Gastrocnemius medialis (tissue), 4 donors: Measurements from ENCODE around the gene TACR1. TPM values are rescaled to one million over a fixed set of nuclear protein-coding genes. Genes with fewer than 3 reads are reported as not detected.

Experiments
- ATAC-seq, 2 donors: fragments of 150-250 bp; one replicate each; pipeline ENCODE4 v1.9.1; 2016
- DNase-seq, 2 donors: peaks; one replicate each; pipeline ENCODE4 v3.0.0-alpha.2; 2019
- H3K27ac ChIP-seq, 4 donors: fragments of 200-600 bp; sonication (generic); 1 replicate in 1 of 4; 2 replicates in 3 of 4; pipeline ENCODE4 v1.5.1; 2016 to 2018; ENCODE audit warnings: mild to moderate bottlenecking in 2 of 4, moderate library complexity in 1 of 4
- H3K27me3 ChIP-seq, 3 donors: fragments of 200-600 bp; sonication (generic) in 2 of 3; 1 replicate in 1 of 3; 2 replicates in 2 of 3; pipeline versions ENCODE4 v1.5.1 to v1.6.0; 2016 to 2019; ENCODE audit warnings: mild to moderate bottlenecking in 1 of 3, moderate library complexity in 1 of 3
- H3K36me3 ChIP-seq, 2 donors: fragments of 200-600 bp; sonication (generic) in 1 of 2; one replicate each; pipeline ENCODE4 v1.5.1; 2017 to 2018
- H3K4me1 ChIP-seq, 2 donors: fragments of 200-600 bp; sonication (generic) in 1 of 2; one replicate each; pipeline ENCODE4 v1.5.1; 2016 to 2017; ENCODE audit warnings: mild to moderate bottlenecking in 2 of 2
- H3K4me3 ChIP-seq, 4 donors: fragments of 200-600 bp; sonication (generic) in 3 of 4; 1 replicate in 1 of 4; 2 replicates in 3 of 4; pipeline ENCODE4 v1.5.1; 2016 to 2019; ENCODE audit warnings: mild to moderate bottlenecking in 2 of 4
- H3K9me3 ChIP-seq, 3 donors: fragments of 200-600 bp; sonication (generic) in 2 of 3; 1 replicate in 1 of 3; 2 replicates in 2 of 3; pipeline ENCODE4 v1.5.1; 2016 to 2019
- CTCF ChIP-seq, 5 experiments: fragments of 450-650 bp in 3 of 5; fragments of 200-600 bp in 2 of 5; sonication (generic) in 2 of 5; IDR thresholded peaks in 4 of 5; conservative IDR thresholded peaks in 1 of 5; 1 replicate in 4 of 5; 2 replicates in 1 of 5; pipeline ENCODE4 v1.5.1; 2016 to 2019; ENCODE audit warnings: antibody characterized with exemption in 5 of 5, mild to moderate bottlenecking in 3 of 5, moderate library complexity in 3 of 5
- POLR2A ChIP-seq, 2 donors: fragments of 450-650 bp; IDR thresholded peaks; one replicate each; pipeline ENCODE4 v1.6.1; 2017; ENCODE audit warnings: antibody characterized with exemption in 2 of 2, mild to moderate bottlenecking in 2 of 2, moderate library complexity in 2 of 2
- in situ Hi-C, 4 donors: fragments of 200-750 bp; cut with MboI; loops; one replicate each; pipeline versions ENCODE4 v1.15.0 to v1.8.0; 2017; ENCODE audit warnings: low sequenced_read_pairs in 4 of 4
- intact Hi-C: fragments of 100-400 bp; cut with DNase I; formaldehyde crosslinking; loops from one replicate; pipeline ENCODE4 v1.15.1; 2023; ENCODE audit warnings: low total_unique reads
- total RNA-seq, 4 donors: library from RNA; depleted of rRNA; stranded (reverse); fragments of >200 nt; gene quantifications; one replicate each; pipeline versions ENCODE4 v1.1.0 to v1.2.3, GENCODE V29; 2016

TACR1 gene
- total RNA-seq, 4 donors from 2014 or later, result 0.07 to 0.42 (median 0.19) TPM

DNA sequence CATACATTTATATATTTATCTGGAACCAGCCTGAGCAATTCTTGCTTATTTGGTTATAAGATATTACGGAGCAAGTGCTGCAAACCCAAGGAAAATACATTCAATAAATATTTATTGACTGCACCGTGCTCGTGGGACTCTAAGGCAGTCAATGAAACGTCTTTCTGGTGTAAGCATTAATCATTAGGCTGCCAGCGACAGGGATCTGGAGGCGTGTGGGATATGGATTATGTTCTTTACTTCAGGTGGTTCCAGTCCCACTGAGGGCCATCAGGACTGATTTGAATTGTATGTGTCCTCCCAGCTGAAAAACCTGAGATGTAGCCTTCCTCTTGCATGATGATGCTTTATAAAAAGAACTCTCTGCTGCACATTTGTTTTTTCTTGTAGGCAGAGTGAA lies 75.4 kb downstream of the TACR1 start:
- H3K9me3 ChIP-seq, result no peaks in the 10 kb centered on the region
- DNase-seq (no peak), ATAC-seq (no peak)
- no peak overlapping the region for H3K27ac ChIP-seq
- H3K36me3 ChIP-seq, result no peaks in the 10 kb centered on the region
- in situ Hi-C loops, result no loop called here
- no peaks in the 10 kb centered on the region for H3K27me3 ChIP-seq
- intact Hi-C loops, result no loop called here
- no peak overlapping the region for H3K4me3 ChIP-seq
- TF ChIP-seq POLR2A (IDR thresholded peaks at IDR 0.05) (no peak), CTCF (IDR thresholded peaks at IDR 0.05 in 4 of 5, conservative IDR thresholded peaks at IDR 0.05 in 1 of 5) (no peak)
- no peaks in the 10 kb centered on the region for H3K4me1 ChIP-seq

GRCh38 chr2:75113231-75113869 lies 86.0 kb downstream of the TACR1 start:
- Histone ChIP-seq H3K27ac (no peak overlapping the region), H3K4me1 (no peaks in the 10 kb centered on the region), H3K9me3 (no peaks in the 10 kb centered on the region), H3K36me3 (no peaks in the 10 kb centered on the region), H3K27me3 (no peaks in the 10 kb centered on the region), H3K4me3 (no peak overlapping the region)
- ATAC-seq, result no peak
- intact Hi-C loops, result no loop called here
- TF ChIP-seq CTCF (IDR thresholded peaks at IDR 0.05 in 4 of 5, conservative IDR thresholded peaks at IDR 0.05 in 1 of 5) (no peak), POLR2A (IDR thresholded peaks at IDR 0.05) (no peak)
- no peak for DNase-seq
- in situ Hi-C loops, result no loop called here

GRCh38 chr2:75108937-75109482 lies 90.3 kb downstream of the TACR1 start:
- Histone ChIP-seq H3K27me3 (no peaks in the 10 kb centered on the region), H3K36me3 (no peaks in the 10 kb centered on the region), H3K4me1 (no peaks in the 10 kb centered on the region), H3K4me3 (no peak overlapping the region), H3K9me3 (no peaks in the 10 kb centered on the region), H3K27ac (no peak overlapping the region)
- TF ChIP-seq POLR2A (IDR thresholded peaks at IDR 0.05) (no peak), CTCF (IDR thresholded peaks at IDR 0.05 in 4 of 5, conservative IDR thresholded peaks at IDR 0.05 in 1 of 5) (no peak)
- intact Hi-C loops, result no loop called here
- in situ Hi-C loops, result no loop called here
- no peak for DNase-seq
- ATAC-seq, result no peak

- ATAC-seq (no peak), DNase-seq (no peak)
- TF ChIP-seq POLR2A (IDR thresholded peaks at IDR 0.05), result no peak
- no peak for TF ChIP-seq CTCF (IDR thresholded peaks at IDR 0.05 in 4 of 5, conservative IDR thresholded peaks at IDR 0.05 in 1 of 5)
- in situ Hi-C loops (no loop called here), intact Hi-C loops (no loop called here)
- Histone ChIP-seq H3K27me3 (no peaks in the 10 kb centered on the region), H3K4me1 (no peaks in the 10 kb centered on the region), H3K9me3 (no peaks in the 10 kb centered on the region), H3K4me3 (no peak overlapping the region), H3K27ac (no peak overlapping the region), H3K36me3 (no peaks in the 10 kb centered on the region)
Measured at GRCh38 chr2:75102011-75102410, 97.3 kb downstream of the TACR1 start.

DNA sequence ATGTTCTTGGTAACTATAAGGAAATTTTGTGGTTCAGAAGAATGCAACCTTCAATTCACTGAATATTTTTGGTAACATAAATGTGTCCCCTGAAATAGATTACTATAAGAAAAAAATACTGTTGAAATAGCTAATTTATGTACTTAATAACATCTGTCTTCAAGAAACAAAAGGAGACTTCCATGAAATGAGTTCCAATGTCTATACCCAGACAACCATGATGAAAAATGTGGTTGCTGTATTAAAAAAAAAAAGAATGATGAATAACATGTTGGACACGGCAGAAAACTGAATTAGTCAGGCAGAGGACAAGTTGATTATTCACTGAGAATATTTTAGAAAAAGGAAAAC lies 98.5 kb downstream of the TACR1 start:
- intact Hi-C loops (no loop called here), in situ Hi-C loops (no loop called here)
- no peaks in the 10 kb centered on the region for H3K9me3 ChIP-seq
- H3K36me3 ChIP-seq, result no peaks in the 10 kb centered on the region
- no peaks in the 10 kb centered on the region for H3K27me3 ChIP-seq
- DNase-seq (no peak), ATAC-seq (no peak)
- TF ChIP-seq POLR2A (IDR thresholded peaks at IDR 0.05), result no peak
- no peak for TF ChIP-seq CTCF (IDR thresholded peaks at IDR 0.05 in 4 of 5, conservative IDR thresholded peaks at IDR 0.05 in 1 of 5)
- H3K4me1 ChIP-seq, result no peaks in the 10 kb centered on the region
- H3K27ac ChIP-seq, result no peak overlapping the region
- no peak overlapping the region for H3K4me3 ChIP-seq
